RKO (cell line): ENCODE results near the gene PPP1R12A.
A peak's percentile ranks its signal among the peaks of the same experiment; 100 is the strongest.
"Not testable (repeated sequence)": the region's sequence is repeated elsewhere in the genome, so short reads cannot be mapped to it uniquely, and the experiment has no call there.

Experiments used
- DNase-seq: peaks from one replicate; pipeline ENCODE4 v3.0.0-alpha.2; 2016; ENCODE audit warnings: low spot score

Gene PPP1R12A

DNA sequence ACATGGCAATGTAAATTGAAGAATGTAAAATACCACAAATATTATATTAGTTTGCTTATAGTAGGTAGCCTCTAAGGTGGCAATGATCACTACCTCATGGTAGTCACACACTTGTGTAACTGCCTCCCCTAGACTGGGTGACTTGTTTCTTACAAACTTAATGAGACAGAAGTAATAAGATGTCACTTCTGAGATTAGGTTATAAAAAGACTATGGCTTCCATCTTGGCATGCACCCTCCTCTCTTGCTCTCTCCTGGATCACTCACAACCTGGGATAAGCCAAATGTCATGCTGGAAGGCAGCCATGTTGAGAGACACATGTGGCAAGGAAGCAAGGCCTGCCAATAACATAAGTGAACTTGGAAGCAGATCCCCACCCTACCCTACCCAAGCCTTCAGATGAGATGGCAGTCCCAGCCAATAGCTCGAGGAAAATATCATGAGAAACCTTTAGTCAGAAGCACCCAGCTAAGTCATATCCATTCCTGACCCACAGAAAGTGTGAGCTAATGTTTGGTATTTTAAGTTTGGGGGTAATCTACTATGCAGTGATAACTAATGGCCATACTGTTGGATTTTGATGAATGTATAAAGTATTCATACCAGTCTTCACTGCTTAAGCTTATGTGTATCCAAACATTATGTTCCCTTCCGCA is 43.3 kb downstream of the PPP1R12A start:
- peak; percentile 11 for DNase-seq

DNA sequence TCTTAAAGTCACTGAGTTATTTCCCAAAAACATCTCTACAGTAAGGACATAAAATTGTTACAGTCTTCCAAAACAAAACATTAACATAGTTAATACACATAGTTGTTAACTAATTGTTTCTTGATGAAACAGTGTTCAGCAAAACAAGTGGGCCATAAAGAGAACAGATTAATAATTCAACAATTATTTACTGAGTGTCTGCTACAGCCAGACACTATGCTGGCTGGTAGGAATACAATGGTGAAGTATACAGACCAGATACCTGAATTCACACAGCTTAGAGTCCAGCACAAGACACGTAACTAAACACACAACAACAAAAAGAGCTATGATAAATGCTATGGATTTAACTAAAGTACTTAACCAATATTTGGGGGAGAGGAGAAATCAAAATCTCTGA is 47.0 kb downstream of the PPP1R12A start:
- DNase-seq: no peak

DNA sequence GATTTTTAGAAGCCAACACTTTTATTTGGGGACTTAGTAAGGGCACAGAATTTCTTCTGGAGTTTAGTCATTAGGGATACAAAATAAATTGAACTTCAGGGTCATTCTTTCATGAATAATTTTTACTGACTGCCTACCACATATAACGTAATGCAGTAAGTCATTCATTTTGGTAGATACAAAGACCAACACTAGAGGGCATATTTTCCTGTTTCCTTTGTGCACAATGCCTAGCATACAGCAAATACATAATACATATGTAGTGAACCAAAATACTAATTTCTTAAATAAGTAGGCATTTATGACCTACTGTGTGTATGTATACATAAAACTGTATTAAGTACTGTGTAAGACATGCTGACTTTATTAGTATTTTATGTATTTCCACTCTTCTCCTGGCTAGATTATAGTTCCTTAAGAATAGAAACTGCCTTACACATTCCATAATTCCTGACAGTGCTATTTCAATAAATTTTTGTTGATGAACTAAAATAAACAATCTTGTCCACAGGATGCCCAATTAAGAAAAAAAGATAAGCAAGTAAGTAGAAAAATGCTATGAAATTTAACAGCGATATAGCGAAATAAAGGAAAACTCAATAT is 47.9 kb downstream of the PPP1R12A start:
- DNase-seq: peak; percentile 70

- no peak for DNase-seq
Measured at GRCh38 chr12:79885911-79886490, 48.9 kb downstream of the PPP1R12A start.

DNA sequence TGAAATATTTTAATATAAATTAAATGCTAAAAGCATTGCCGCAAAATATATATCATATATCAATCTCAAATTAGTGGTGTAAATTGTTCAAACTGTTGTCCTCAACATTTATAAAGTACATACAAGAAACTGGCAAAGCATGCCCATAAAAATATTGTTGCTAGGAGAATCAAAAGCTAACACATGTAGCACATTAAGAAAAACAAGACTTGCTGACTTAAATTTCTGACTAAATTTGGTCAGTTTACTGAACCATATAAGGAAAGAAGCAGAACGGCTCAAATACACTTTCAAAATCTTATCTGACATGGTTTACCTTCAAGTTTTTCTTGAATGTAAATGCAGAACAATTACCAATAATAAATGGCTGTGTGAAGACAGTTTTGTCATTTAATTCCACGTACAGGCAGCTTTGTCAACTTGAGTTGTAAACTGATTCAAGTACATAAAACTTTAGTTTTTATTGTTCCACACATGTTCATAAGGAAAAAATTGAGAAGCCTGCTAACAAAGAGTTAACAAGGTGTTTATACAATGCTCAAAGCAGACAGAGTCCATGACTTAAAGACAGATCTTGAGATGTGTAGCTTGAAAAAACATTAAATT is 50.4 kb downstream of the PPP1R12A start:
- no peak for DNase-seq

DNA sequence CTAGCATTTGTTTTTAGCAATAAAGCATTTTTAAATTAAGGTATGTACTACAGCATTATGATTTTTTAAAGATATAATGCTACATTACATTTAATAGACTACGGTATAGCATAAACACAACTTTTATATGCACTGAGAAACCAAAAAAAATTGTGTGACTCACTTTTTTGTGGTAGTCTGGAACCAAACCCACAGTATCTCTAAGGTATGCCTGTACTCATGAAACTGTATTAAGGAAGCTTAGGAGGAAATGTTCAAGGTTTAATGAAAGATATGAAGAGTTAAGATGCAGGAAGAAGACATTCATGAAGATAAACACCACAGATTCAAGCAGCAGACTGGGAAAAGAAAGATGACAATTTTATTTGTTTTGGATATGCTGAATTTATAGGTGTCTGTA is 51.7 kb downstream of the PPP1R12A start:
- DNase-seq: no peak

DNA sequence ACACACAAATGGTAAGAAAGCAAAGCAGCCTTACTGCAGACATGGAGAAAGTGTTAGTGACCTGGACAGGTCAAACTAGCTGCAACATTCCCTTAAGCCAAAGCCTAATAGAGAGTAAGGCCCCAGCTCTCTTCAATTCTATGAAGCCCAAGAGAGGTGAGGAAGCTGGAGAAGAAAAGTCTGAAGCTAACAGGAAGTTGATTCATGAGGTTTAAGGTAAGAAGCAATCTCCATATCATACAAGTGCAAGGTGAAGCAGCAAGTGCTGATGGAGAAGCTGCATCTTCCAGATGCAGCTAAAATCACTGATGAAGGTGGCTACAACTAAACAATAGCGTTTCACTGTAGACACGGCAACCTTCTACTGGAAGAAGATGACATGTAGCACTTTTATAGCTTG is 53.5 kb downstream of the PPP1R12A start:
- no peak for DNase-seq

GRCh38 chr12:79878506-79878905 is 56.4 kb downstream of the PPP1R12A start:
- DNase-seq: not testable (repeated sequence)

DNA sequence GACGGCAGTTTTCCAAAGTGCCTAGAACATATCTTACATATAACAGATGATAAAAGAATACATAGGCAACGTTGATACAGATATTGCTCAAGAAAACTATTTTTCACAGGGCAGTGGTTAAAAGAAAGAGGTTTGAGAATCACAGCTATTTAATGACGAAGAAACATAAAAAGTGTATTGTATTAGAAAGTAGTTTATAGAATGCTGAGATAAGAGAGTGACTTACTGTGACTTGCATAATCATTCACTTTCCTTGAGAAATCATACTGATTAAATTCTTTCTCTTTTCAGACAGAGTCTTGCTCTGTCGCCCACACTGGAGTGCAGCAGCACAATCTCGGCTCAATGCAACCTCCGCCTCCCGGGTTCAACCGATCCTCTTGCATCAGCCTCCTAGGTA is 57.7 kb downstream of the PPP1R12A start:
- no peak for DNase-seq

GRCh38 chr12:79874665-79875064 is 60.2 kb downstream of the PPP1R12A start:
- no peak for DNase-seq

- DNase-seq: no peak
Measured at GRCh38 chr12:79873201-79873600, 61.7 kb downstream of the PPP1R12A start.

GRCh38 chr12:79871621-79872020 is 63.3 kb downstream of the PPP1R12A start:
- DNase-seq: no peak

- no peak for DNase-seq
Measured at GRCh38 chr12:79870916-79871315, 64.0 kb downstream of the PPP1R12A start.

- DNase-seq: no peak
Measured at GRCh38 chr12:79859646-79860045, 75.3 kb downstream of the PPP1R12A start.

DNA sequence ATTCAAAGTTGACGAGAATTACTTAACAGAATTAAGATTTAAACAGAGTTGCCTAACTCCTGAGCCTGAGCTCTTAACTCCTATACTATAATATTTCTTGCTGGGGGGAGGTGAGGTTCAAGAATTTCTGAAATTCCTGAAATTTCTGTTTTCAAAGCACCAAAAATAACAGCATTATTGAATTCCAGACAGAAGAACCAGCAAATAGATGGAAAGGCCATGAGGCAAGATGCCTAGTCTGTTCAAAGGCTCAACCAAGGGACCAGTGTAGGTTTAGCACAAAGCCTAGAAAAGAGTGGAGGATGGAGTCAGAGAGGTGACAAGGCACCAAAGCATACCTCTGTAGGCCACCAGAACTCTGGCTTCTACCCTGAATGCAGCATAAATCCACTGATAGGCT is 76.4 kb downstream of the PPP1R12A start:
- DNase-seq: no peak

DNA sequence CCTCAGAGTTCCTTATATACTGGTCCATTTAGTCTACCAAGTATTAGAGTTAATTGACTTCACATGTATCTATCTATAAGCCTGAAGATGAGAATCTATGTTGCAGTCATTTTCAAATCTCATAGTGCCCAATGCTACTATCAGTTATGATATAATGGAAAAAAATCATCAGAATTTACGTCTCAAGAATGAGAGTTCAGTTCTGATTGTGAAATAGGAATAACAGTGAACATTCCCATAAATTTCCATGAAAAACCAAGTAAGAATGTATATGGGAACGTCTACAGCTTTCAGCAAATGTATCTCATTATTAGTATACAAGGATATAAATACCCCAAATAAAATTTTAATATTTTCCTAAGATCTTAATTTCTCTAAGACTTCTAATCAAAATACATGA is 77.2 kb downstream of the PPP1R12A start:
- DNase-seq: no peak

GRCh38 chr12:79850610-79851299 is 84.1 kb downstream of the PPP1R12A start:
- DNase-seq: no peak

- DNase-seq: no peak
Measured at GRCh38 chr12:79848339-79848738, 86.6 kb downstream of the PPP1R12A start.

GRCh38 chr12:79847417-79847816 is 87.5 kb downstream of the PPP1R12A start:
- DNase-seq: no peak

DNA sequence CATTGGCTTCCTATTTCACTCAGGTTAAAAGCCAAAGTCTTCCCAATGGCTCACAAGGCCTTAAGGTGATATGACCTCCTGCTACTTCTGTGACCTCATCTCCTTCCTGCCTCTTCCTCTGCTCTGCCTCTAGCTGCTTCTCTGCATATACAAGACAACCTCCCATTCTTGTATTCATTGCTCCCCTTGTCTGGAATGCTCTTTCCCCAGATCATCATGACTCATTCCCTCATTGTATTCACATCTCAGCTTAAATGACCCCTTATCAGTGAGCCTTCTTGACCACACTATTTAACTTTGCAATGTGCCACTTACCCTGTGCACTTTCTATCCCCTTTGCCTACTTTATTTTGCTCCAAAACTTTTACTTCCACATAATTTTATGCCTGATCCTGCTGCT is 90.2 kb downstream of the PPP1R12A start:
- peak; percentile 58 for DNase-seq

GRCh38 chr12:79843978-79844377 is 90.9 kb downstream of the PPP1R12A start:
- no peak for DNase-seq

DNA sequence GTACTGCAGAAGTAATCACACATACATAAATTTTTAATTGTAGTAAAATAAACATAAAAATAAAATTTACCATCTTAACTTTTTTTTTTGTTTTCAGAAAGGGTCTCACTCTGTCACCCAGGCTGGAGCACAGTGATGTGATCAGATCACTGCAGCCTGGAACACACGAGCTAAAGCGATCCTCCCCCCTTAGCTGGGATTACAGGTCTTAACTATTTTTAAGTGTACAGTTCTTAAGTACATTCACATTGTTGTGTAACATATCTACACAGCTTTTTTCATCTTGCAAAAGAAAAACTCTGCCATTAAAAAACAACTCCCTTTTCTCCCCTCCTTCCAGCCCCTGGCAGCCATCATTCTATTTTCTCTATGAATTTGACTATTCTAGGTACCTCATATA is 92.3 kb downstream of the PPP1R12A start:
- DNase-seq: no peak

DNA sequence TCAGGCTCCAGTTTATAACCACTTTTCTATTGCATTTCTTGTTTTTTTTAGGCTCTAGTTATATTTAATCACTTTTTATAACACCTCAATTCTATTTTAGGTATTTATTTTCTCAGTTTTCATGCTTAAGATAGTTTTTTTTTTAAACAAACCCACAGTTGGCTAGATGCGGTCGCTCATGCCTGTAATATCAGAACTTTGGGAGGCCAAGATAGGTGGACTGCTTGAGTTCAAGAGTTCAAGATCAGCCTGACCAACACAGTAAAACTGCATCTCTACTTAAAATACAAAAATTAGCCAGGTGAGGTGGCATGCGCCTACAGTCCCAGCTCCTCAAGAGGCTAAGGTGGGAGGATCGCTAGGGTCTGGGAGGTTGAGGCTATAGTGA is 93.0 kb downstream of the PPP1R12A start:
- DNase-seq: no peak
